ENCODE data around the gene CRIM1. TPM values are rescaled to one million over a fixed set of nuclear protein-coding genes. Genes with fewer than 3 reads are reported as not detected.

CRIM1 gene
- polyA plus RNA-seq, 3 donors, result 80.0 to 88.5 (median 84.1) TPM

DNA sequence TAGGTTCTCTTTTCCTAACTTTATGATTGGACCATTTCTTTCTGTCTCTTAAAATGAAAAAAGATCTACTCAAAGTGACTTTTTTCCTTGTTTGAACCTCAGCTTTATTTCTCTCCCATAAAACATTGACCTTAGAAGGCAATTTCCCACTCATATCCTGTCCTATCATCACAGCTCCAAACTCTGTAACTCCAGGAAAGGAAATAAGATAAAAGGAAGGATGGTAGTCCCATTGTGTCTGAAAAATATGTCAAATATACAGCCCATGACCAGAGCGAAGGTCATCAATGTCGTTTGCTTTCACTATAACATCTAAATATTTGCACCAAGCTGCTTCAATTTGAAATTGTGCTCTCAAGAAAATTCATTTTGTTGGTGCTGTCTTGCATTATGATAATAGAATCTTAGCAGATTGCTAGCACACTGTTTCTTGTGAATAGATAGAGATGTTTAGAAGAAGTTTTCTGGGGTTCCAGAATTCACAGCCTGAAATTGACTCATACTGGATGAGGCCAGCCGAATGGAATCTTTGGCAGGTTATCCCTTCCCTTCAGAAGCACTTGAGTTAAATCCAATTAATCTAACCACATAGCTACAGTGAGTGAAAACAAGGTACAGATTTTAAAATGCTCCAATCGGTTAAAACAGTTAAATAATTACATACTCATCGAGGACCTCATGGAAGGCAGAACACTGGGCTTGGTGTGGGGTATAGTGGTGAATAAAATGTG, 95.1 kb downstream of the CRIM1 start:
- no peak for DNase-seq

DNA sequence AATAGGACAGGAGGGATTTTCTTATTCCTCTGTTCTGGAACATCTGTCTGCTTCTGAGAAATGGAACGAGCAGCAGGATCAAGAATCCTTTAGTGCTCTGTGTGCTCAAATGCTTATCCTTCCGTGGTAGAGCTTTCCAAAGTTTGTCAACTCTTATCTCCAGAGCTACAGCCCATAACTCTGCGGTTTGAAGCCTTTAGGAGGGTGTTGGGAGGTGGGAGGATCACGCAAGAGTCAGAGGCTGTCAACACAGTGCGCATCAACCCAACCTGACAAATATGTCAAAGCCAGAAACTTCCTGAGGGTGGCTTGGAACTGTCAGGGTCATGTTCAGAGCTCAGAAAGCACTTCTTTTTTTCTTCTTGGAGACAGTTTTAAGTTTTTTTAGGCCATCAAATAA, 95.9 kb downstream of the CRIM1 start:
- DNase-seq, result no peak

DNA sequence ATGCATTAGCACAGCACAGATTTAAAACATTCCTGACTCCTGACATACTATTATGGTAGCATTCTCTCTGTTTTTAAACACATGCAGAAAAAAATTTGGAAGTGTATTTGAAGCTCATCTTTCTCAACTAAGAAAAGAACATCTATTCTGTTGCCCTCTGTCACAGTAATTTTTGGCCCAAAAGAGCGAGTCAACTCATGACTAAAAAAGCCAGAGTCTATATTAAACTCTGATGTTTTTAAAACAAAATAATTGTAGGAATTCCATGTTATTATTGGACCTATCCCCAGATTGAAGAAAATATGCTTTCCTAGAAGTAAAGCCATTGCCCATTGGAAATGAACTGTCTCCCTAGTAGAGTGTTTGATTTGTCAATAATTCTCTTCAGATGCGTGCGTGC, 96.7 kb downstream of the CRIM1 start:
- no peak for DNase-seq

DNA sequence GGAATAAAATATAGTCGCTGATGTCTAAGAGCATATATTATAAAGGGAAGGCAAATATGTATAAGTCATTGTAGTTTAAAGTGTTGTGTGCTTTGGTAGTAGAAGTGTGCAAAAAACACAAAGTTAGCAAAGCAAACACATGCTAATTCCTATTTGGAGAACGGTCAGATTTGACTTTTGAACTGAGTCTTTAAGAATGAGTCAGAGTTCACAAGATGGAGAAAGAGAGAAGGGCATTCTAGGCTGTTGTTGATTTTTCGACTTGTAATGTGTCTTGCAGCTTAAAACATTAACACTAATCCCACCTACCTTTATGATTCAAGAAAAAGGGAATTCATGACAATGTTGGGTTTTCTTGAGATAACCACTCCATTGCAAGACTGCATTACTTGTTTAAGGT, 98.1 kb downstream of the CRIM1 start:
- no peak for DNase-seq

DNA sequence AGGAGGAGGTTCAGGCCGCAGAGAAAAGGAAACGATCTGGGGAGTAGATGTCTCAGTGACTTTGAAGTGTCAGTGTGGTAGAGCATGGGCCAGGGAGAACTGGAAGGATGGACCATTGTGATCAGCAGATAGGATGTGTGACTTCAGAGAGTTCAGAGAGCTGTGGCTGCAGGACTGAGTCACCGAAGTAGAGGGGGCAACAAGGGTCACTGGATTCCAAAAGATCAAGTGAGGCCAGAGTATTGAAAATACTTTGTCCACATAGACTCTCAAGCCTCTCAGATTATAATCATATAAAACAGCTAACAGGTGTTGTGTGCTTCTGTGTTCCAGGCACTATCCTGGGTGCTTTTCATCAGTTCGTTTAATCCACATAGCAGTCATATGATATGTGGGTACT, 99.4 kb downstream of the CRIM1 start:
- DNase-seq, result no peak

DNA sequence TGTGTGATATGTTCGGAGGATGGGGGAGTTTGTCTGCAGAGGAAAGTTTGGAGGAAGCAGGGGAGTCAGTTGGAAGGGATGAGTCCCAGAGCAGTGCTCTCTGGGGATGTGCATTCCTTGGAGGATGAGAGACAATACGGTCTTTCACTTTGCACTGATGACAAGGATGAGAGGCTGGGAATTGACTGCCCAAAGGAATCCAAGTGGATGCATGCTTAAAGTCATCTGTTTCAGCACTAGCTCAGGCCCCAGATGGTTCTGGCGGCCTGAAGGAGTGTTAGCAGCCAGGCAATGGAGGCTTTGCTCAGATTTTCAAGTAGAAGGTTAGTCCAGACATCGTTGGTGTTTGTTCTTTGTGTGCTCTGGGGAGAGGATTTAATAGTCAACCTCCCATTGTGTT, 100.2 kb downstream of the CRIM1 start:
- no peak for DNase-seq

DNA sequence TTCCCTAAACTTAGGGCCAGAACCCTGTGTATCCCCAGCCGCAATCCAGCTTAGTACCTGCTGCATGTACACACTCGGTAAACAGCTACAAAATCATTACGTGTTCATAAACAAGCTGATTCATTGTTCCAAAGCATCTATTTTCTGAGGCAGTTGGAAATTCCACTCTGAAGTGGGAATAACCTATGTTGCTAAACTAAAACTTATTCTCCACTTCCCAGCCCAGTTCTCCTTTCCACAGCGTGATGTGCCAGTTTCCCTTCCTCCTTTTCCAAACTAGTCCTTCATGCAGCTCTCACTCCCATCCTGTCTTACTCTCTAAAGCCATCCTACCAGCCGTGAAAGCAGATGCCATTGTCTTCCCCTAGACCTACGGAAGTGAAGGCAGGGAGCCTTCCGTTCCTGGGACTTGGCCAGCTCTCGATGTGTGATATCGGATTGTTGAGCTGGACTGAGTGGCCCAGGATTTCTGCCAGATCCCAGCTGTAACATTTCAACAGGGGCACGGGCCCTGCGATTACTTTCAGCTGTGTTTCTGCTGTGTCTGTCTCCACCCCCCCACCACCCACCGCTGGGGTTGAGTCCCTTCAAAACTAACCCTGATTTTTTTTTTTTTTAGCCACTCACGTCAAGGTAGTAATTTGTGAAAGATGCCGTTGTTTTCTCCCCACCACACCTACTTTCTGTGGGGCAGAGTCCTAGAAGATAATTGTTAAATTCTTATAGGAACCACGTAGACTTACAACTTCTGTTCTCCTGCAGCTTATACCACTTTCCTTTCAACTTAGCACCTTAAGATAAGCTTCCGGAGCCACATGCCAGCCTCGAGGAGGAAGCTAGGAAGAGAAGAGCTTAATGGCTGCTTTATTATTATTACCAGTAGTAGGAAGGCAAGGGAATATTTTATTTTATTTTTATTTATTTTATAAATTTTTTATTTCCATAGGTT, 100.9 kb downstream of the CRIM1 start:
- DNase-seq, result no peak

DNA sequence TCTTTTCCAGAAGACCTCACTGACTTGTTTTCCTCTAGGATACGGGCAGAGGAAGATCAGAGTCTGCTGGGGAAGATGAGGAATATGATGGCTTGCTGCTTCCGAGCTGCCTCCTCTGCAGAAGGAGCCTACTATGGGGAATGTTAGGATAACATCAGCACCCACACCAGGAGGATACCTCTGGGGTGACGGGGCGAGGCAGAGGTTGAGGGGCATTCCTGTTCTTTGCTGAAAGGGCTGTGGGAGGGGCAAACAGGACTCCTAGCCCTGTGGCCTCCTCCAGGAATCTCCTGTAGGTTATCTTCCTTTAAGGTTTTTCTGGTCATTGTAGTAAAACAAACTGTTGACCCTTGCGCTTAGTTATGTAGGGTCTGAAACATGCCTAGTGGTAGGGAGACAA, 102.5 kb downstream of the CRIM1 start:
- DNase-seq, result no peak

DNA sequence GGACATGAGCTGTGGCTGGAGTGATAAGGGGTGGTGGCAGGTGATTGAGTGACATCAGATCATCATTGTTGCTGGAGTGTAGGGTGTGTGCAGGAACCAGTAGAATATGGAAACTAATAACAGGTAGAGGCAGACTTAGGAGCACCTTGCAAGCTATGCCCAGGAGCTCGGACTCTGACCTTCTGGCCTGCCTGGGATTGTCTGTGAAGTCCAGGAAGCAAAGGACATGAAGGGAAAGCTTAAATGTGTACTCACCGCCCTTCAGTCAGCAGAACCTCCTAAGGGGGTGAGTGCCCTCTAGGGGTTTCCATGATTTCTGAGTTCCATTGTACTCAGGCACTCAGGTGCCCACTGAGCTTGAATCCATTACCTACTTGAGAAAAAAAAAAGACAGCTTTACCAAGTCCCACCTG, 104.2 kb downstream of the CRIM1 start:
- DNase-seq, result peak; percentile 69

DNA sequence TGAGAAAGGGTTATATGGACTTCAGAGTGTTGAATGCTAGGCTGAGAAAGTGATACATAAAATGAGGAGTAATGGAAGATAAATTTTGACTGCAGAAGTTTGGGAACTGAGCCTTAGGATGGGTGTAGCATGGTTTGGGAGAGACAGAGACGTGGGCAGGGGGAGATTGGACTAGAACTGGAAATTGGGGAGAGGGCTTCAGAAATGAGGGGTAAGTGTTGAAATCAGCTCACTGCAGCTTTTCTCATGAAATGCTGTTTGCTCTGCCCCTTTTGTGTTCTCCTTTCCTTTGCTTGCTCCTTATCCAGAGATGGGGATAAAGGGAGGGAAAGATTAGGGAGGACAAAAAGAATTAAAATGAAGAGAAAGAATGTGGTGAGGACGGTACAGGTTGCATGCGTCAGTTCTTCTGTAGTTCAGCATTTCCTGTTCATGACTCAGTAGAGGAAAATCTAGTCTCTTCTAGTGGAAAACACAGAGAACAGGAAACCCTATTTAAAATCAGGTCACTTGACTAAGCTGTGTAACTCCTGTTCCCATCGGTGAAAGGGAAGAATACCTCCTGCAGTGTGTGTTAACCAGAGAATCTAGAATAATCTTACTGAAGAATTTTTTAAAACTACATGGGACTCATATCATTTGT, 105.6 kb downstream of the CRIM1 start:
- no peak for DNase-seq

DNA sequence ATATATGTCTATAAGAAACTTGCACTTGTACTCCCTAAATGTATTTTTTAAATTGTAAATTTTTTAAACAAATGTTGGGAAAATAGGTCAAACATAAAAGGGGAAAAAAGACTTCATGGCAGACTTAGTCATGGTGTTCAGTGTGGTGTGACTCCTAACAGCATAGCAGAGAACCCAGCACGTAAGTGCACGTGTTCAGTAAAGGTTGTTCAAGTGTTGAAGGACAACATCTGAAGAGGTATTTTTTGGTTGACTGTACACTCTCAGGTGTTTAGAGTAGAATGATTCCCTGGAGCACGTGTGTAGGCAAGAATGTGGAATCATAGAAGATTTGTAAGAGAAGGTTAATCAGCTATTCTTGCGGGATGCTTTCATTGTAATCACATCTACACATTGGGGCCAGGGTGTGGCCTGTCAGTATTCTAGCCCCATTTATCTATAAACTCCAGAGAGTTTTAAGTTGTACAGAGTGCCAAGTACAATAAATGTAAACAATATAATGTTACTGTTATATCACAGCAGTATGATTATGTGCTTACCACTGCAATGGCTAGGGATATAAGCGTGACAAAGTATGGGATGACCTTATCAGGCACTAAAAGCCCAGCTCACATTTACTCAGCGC, 106.8 kb downstream of the CRIM1 start:
- no peak for DNase-seq

DNA sequence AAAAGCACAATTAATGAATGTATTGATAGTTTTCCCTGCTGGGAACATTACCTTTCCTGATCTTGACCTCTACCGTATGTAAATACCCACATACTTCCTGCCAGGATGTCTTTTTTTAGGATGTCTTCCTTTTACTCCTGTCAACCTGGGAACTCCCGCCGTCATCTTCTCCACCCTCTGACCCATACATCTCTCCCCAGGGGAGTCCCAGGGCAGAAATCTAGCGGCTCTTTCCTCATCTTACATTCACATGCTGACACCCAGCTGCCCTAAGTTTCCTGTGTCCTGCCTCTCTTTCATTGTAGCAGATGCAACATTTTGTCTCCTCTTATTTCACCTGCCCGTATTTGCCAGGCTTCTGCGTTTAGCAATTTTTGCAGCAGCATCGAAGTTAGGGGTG, 107.8 kb downstream of the CRIM1 start:
- no peak for DNase-seq

DNA sequence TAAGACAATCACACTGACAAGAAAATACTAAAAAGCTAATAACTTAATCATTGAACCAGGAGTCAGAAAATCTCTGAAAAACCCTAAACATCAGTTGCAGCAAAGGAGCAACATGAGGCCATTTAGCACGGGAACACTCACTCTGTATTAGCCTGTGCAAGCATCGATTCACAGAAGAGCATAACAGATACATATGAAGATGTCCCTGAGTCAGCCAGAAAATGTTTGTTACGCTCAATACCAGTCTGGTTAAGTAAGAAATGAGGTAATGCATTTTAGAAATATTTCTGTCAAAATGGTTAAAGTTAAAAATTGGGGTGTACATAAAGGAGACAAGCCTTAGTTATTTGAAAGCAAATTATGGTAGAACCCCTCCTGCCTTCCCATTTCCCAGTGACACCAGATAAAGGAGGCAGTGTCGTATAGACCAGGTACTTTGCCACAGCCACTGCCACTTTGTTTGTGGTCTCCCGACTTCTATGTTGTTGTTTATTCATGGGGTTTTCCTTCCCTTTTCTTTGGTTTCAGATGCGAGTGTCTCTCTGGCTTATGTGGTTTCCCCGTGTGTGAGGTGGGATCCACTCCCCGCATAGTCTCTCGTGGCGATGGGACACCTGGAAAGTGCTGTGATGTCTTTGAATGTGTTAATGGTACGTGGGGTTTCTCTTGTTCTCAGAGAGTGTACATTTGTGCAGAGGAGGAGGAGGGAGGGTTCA, 108.6 kb downstream of the CRIM1 start:
- no peak for DNase-seq

DNA sequence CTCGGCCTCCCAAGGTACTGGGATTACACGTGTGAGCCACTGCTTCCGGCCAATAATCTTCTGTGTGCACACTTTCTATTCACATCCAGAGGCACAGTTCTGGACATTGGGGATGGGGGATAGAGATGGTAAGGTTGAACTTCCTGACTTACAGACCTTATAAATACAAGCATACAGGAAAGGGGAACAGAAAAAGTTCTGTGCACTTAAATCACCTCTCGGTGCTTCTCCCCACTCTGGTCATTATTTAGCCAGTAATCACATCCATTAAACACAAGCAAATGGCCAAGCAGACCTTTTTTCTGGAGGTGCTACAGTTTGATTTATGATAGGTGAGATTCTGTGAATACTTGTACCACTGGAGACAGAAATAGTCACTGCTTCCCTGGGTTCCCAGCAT, 110.6 kb downstream of the CRIM1 start:
- DNase-seq, result no peak

DNA sequence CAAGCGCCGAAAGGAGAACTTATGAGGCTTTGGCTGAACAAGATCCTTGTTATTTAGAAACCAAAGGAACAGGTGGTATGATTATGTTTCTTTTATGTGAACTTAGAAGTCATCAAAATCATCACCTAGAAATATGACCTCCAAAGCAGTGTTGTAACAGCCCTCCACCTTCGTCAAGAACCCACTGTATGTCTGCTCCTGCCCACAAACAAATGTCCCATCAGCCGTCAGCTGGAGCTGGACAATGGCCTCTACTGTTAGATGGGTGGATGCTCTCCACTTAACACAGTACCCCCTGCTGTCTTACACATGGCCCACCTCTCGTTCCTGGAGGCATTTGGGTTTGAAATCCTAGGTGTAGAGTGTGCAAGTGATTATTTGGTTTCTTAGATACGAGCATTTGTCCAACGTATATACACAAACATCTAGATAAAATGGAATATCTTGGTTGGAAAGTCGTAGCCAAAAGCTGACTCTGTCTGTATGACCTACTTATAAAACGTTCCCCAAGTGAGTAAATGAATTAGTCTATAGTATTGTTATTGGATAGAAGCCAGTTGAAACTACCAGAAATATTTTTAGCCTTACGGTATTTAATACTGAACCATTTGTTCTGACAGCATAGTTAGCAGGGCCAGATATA, 113.0 kb downstream of the CRIM1 start:
- peak; percentile 60 for DNase-seq

DNA sequence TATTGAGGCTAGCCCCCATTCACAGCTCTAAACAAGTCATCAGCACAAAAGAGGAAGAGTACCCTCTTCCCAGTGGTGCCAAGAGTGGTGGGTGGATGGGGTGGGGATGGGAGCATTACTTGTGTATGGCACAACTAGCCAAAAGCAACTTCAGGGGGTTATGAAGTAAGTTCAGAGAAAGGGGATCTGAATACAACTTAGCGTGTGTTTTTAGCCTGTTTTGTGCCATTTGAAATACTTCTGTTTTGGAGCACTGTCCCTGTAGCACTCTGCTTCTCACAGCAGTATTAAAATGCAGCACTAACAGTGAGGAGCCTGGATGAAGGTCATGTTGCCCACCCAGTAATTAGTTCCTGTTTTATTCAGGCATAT, 113.5 kb downstream of the CRIM1 start:
- DNase-seq, result no peak

DNA sequence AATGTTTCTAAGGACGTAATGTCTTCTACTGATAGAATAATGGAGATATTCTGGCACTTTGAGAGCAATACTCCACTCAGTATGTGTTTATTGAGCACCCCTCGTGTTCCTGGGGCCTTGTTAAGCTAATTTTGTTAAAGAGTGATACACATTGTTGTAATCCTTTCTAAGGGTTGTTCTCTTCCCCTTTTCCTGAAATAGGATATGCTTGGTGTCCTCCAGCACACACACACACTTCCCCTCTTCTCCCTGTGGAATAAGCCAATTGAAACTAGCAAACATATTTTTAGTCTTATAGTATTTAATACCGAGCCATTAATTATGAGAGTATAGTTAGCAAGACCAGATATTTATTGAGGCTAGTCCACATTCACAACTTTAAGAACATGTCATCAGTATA, 114.1 kb downstream of the CRIM1 start:
- DNase-seq, result no peak

DNA sequence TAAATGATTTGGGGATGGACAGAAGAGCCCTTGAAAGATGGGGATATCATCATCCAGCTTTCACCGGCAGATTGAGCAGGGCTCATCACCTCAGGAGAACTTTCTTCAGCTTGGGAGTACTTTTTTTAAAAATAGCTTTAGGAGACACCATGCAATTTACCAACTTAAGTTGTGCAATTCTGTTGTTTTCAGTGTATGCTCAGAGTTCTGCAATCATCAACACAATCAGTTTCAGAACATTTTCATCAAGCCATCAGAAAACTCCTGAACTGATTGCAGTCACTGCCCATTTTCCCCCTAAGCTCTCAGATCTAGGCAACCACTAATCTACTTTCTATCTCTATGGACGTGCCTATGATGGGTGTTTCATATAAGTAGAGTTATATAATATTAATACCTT, 117.7 kb downstream of the CRIM1 start:
- no peak for DNase-seq

DNA sequence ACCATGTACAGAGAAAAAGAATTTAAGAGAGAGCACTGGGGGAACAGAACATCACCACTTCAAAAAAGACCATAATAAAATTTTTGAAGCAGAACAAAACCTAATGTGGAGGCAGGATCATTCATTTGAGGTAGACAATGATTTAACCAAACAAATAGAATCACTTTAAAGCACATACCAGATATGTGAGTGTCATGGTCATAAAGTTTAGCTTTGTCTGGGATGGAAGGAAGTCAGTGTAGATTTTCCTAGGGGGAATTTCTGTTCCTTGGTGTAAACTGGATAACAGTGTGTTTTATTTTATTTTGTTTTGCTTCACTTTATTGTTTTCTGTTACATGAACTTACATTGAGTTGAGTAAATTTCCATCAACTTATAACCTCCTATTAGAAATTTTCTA, 120.8 kb downstream of the CRIM1 start:
- DNase-seq, result no peak

DNA sequence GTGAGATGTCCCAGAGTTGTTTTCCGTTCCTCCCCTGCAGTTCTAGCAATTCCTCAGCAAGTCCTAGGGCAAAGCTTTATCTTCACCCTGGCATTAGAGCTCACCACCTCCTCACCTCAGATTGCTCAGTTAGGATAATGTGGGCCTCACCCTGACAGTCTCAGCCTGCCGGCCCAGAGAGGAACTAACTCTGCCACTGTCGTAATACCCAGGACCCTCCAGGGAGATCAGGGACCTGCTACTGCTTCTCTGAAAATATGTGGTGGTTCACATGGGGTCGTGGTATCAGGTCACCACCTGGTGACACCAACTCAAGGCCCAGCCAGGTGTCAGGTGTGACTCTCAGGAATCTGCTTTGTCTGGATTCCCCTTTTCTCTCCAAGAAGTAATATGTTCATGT, 121.7 kb downstream of the CRIM1 start:
- DNase-seq, result no peak

DNA sequence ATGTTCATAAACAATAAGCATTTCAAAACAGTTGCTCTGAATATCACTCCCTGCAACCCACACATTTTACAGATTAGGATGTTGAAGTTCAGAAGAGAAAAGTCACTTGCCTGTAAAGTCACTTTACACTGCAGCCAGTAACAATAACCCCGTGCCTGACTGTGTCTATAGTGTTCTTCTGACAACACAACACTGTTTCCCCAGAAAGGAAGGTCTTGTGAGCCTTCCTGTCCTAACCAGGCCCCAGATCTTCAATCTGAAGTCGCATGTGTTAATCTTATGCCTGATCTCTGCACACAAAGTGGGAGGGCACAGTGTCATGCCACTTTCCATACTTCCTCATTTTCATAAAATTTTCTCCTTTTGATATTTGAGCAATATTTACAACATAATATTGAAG, 122.2 kb downstream of the CRIM1 start:
- no peak for DNase-seq

All from renal pelvis (tissue), 4 donors.